Nephron progenitor cell (in vitro differentiated cells): Measurements from ENCODE around the gene FOXP4.

ENCODE experiments used
- DNase-seq: peaks from one replicate; pipeline ENCODE4 v3.0.0; 2021
- H3K27ac Mint-ChIP-seq: 2 replicates; pipeline ENCODE4 v1.8.0; 2021; ENCODE audit warnings: mild to moderate bottlenecking, moderate library complexity, mixed read lengths
- H3K27me3 Mint-ChIP-seq: 2 replicates; pipeline ENCODE4 v1.8.0; 2021; ENCODE audit warnings: mild to moderate bottlenecking, low read depth, mixed read lengths; ENCODE audit not compliant: poor library complexity
- H3K36me3 Mint-ChIP-seq: 2 replicates; pipeline ENCODE4 v1.8.0; 2021; ENCODE audit warnings: low read depth, mixed read lengths
- H3K4me1 Mint-ChIP-seq: 2 replicates; pipeline ENCODE4 v1.8.0; 2021; ENCODE audit warnings: mixed read lengths
- H3K4me3 Mint-ChIP-seq: 2 replicates; pipeline ENCODE4 v1.8.0; 2021; ENCODE audit warnings: mild to moderate bottlenecking, moderate library complexity, mixed read lengths
- H3K9me3 Mint-ChIP-seq: 2 replicates; pipeline ENCODE4 v1.8.0; 2021; ENCODE audit warnings: mild to moderate bottlenecking, moderate library complexity, mixed read lengths
- CTCF ChIP-seq: fragments of 200-600 bp; sonication (generic); IDR thresholded peaks from 2 replicates; pipeline ENCODE4 v1.5.0; 2021; ENCODE audit warnings: antibody characterized with exemption

FOXP4 gene

DNA sequence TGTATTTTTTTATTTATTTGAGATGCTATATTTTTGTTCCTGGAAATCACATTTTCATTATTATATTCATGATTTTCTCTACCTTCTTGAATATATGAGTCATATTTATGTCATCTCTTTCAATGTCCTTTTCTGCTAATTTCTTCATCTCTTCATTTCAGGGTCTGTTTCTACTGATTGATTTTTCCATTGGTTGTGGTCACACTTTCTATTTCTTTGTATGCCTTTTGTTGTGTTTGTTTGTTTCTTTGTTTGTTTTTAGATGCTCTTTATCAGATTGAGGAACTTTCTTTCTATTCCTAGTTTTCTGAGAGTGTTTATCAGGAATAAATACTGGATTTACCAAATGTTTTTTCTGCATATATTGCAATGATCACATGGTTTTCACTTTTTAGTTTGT is 75.2 kb downstream of the FOXP4 start:
- H3K27ac Mint-ChIP-seq, result no peak overlapping the region
- H3K4me1 Mint-ChIP-seq, result peaks cover 43% of the 10 kb centered on the region
- DNase-seq, result no peak

DNA sequence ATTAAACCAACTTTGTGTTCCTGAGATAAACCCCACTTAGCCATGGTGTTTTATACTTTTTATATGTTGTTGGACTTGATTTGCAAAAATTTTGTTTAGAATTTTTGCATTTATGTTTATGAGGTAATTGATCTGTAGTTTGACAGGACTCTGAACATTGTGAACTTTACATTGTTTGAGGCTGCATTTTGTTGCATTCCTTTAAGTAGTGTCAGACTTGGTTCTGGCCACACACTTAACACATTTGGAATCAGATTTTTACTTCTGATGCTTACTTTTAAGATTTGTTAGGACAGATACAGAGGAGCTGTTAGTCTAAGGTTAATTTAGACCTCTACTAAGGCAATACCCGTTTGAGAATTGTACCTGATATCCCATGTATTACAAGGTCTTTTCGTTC is 75.6 kb downstream of the FOXP4 start:
- Mint-ChIP-seq H3K27ac (peak overlapping the region; percentile 98), H3K36me3 (peaks cover 17% of the 10 kb centered on the region)
- TF ChIP-seq CTCF, result no peak

More for the DNA sequence above, 75.2 kb downstream of the FOXP4 start:
- H3K27me3 Mint-ChIP-seq, result peaks cover 4% of the 10 kb centered on the region
- peaks cover 31% of the 10 kb centered on the region for H3K9me3 Mint-ChIP-seq
- peaks cover 17% of the 10 kb centered on the region for H3K36me3 Mint-ChIP-seq
- no peak overlapping the region for H3K4me3 Mint-ChIP-seq
- no peak for TF ChIP-seq CTCF

GRCh38 chr6:41622206-41622988 is 76.2 kb downstream of the FOXP4 start:
- Mint-ChIP-seq H3K4me1 (peaks cover 53% of the 10 kb centered on the region), H3K9me3 (peaks cover 31% of the 10 kb centered on the region), H3K27ac (peak overlapping the region; percentile 98), H3K27me3 (peaks cover 9% of the 10 kb centered on the region), H3K4me3 (no peak overlapping the region), H3K36me3 (peaks cover 17% of the 10 kb centered on the region)
- no peak for DNase-seq
- TF ChIP-seq CTCF, result no peak

More for the DNA sequence above, 75.6 kb downstream of the FOXP4 start:
- peaks cover 47% of the 10 kb centered on the region for H3K4me1 Mint-ChIP-seq
- DNase-seq, result no peak
- H3K27me3 Mint-ChIP-seq, result peaks cover 4% of the 10 kb centered on the region
- no peak overlapping the region for H3K4me3 Mint-ChIP-seq
- peaks cover 31% of the 10 kb centered on the region for H3K9me3 Mint-ChIP-seq

DNA sequence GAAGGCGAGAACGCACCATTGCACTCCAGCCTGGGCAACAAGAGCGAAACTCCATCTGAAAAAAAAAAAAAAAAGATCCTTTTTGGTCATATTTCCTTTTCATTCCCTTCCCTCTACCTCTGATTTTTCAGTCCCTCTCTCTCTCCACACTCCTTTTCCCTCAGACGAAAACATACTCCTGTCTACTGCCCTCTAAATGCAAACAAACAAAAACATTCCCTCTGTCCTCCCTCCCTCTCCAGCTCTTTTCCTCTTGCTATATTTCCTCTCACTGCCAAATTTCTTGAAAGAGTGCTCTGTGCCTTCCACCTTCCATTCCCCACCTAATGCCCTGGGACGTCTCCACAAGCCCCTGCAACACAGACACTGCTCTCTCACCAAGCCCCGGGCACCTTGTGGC is 77.1 kb downstream of the FOXP4 start:
- peaks cover 17% of the 10 kb centered on the region for H3K36me3 Mint-ChIP-seq
- H3K9me3 Mint-ChIP-seq, result peaks cover 31% of the 10 kb centered on the region
- no peak for TF ChIP-seq CTCF
- peaks cover 59% of the 10 kb centered on the region for H3K4me1 Mint-ChIP-seq
- no peak for DNase-seq
- peak overlapping the region; percentile 75 for H3K27ac Mint-ChIP-seq
- H3K27me3 Mint-ChIP-seq, result peaks cover 13% of the 10 kb centered on the region
- H3K4me3 Mint-ChIP-seq, result peak overlapping the region; percentile 7

- Mint-ChIP-seq H3K27ac (no peak overlapping the region), H3K36me3 (peaks cover 17% of the 10 kb centered on the region), H3K4me1 (peaks cover 51% of the 10 kb centered on the region)
These were observed 78.6 kb downstream of the FOXP4 start for GRCh38 chr6:41624621-41625380.

More at GRCh38 chr6:41624621-41625380, 78.6 kb downstream of the FOXP4 start:
- no peak for TF ChIP-seq CTCF
- H3K9me3 Mint-ChIP-seq, result peaks cover 31% of the 10 kb centered on the region
- peaks cover 12% of the 10 kb centered on the region for H3K27me3 Mint-ChIP-seq
- H3K4me3 Mint-ChIP-seq, result no peak overlapping the region
- no peak for DNase-seq
